Tibial artery (tissue), 4 donors: Measurements from ENCODE around the gene GET3.

Experiments used
- DNase-seq, 2 donors: peaks; one replicate each; pipeline ENCODE4 v3.0.0-alpha.2; 2019
- H3K27ac ChIP-seq, 2 donors: fragments of 200-600 bp; sonication (generic) in 1 of 2; 1 replicate in 1 of 2; 2 replicates in 1 of 2; pipeline ENCODE4 v1.5.1; 2018 to 2019; ENCODE audit warnings: mild to moderate bottlenecking in 1 of 2
- H3K27me3 ChIP-seq, 2 donors: fragments of 200-600 bp; sonication (generic) in 1 of 2; one replicate each; pipeline versions ENCODE4 v1.5.1 to v1.6.0; 2016 to 2019
- H3K36me3 ChIP-seq, 3 donors: fragments of 200-600 bp; sonication (generic) in 2 of 3; one replicate each; pipeline ENCODE4 v1.5.1; 2016 to 2019; ENCODE audit warnings: mild to moderate bottlenecking in 2 of 3
- H3K4me1 ChIP-seq, 4 donors: fragments of 200-600 bp; sonication (generic) in 2 of 4; 1 replicate in 3 of 4; 2 replicates in 1 of 4; pipeline ENCODE4 v1.5.1; 2016 to 2019
- H3K4me3 ChIP-seq, 2 donors: fragments of 200-600 bp; sonication (generic) in 1 of 2; 1 replicate in 1 of 2; 2 replicates in 1 of 2; pipeline ENCODE4 v1.5.1; 2018 to 2019; ENCODE audit warnings: mild to moderate bottlenecking in 2 of 2
- H3K9me3 ChIP-seq, 3 donors: fragments of 200-600 bp; sonication (generic) in 1 of 3; one replicate each; pipeline ENCODE4 v1.5.1; 2016 to 2019
- CTCF ChIP-seq, 2 experiments: fragments of 200-600 bp in 1 of 2; fragments of 450-650 bp in 1 of 2; IDR thresholded peaks; one replicate each; pipeline ENCODE4 v1.5.1; 2017 to 2019; ENCODE audit warnings: antibody characterized with exemption in 2 of 2, mild to moderate bottlenecking in 1 of 2, moderate library complexity in 1 of 2
- intact Hi-C: fragments of 100-400 bp; cut with DNase I; formaldehyde crosslinking; loops from one replicate; pipeline ENCODE4 v1.15.0; 2023; ENCODE audit warnings: low total_unique reads

GET3 gene

DNA sequence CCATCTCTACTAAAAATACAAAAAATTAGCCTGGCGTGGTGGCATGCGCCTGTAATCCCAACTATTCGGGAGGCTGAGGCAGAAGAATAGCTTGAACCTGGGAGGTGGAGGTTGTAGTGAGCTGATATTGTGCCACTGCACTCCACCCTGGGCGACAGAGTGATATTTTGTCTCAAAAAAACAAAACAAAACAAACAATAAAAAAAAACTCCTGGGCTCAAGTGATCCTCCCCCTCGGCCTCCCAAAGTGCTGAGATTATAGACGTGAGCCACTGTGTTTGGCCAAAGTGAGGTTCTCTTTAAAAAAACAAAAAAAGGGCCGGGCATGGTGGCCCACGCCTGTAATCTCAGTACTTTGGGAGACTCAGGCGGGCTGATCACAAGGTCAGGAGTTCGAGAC, 50.2 kb downstream of the GET3 start:
- no peak for DNase-seq
- H3K36me3 ChIP-seq: peaks cover 0 to 6% (median 5%) of the 10 kb centered on the region in 3 donors
- H3K4me3 ChIP-seq: no peak overlapping the region
- H3K27ac ChIP-seq: peak overlapping the region; percentile 98 to 99
- intact Hi-C loops: no loop called here
- no peaks in the 10 kb centered on the region for H3K27me3 ChIP-seq
- TF ChIP-seq CTCF (IDR thresholded peaks at IDR 0.05): no peak
- H3K9me3 ChIP-seq: no peaks in the 10 kb centered on the region
- peaks cover 5 to 75% (median 68%) of the 10 kb centered on the region in 4 donors for H3K4me1 ChIP-seq

DNA sequence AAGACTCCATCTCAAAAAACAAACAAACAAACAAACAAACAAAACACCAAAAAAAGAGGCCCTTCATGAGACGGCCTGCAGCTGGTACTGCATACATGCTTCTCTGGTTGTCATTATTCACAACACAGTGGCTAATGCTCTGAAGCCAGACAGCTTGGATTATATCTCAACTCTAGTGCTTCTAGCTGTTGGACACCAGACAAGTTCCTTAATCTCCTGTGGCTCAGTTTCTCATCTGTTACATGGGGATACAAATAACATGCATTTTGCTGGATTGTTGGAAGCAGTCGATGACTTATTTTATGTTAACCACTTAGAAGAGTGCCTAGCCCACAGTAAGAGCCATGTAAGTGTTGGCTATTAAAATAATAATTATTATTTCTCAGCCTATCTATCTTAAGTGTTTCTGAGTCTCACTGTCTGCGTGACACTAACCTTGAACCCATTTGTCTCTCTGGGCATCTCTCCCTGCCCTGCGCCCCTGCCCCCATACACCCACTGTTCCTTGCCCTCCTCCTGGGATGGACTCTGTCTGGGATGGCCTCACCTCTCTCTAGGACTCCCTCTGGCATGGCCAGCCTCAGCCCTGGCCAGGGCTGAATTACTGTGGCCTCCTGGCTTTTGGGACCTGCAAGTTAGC, 50.9 kb downstream of the GET3 start:
- intact Hi-C loops: no loop called here
- Histone ChIP-seq H3K4me3 (peak overlapping the region; percentile 86 to 96), H3K4me1 (peaks cover 5 to 70% (median 63%) of the 10 kb centered on the region in 4 donors), H3K36me3 (peaks cover 0 to 13% (median 9%) of the 10 kb centered on the region in 3 donors), H3K27ac (peak overlapping the region; percentile 98 to 99), H3K27me3 (no peaks in the 10 kb centered on the region), H3K9me3 (no peaks in the 10 kb centered on the region)
- no peak for DNase-seq
- no peak for TF ChIP-seq CTCF (IDR thresholded peaks at IDR 0.05)

- Histone ChIP-seq H3K27me3 (no peaks in the 10 kb centered on the region), H3K9me3 (no peaks in the 10 kb centered on the region), H3K36me3 (peaks cover 0 to 13% (median 9%) of the 10 kb centered on the region in 3 donors), H3K4me1 (peaks cover 4 to 64% (median 58%) of the 10 kb centered on the region in 4 donors), H3K27ac (peak overlapping the region; percentile 98 to 99), H3K4me3 (peak overlapping the region; percentile 86 to 96)
- no peak for TF ChIP-seq CTCF (IDR thresholded peaks at IDR 0.05)
- peak; percentile 86 to 93 for DNase-seq
- intact Hi-C loops: no loop called here
Measured at GRCh38 chr19:12788682-12789097, 51.4 kb downstream of the GET3 start.

DNA sequence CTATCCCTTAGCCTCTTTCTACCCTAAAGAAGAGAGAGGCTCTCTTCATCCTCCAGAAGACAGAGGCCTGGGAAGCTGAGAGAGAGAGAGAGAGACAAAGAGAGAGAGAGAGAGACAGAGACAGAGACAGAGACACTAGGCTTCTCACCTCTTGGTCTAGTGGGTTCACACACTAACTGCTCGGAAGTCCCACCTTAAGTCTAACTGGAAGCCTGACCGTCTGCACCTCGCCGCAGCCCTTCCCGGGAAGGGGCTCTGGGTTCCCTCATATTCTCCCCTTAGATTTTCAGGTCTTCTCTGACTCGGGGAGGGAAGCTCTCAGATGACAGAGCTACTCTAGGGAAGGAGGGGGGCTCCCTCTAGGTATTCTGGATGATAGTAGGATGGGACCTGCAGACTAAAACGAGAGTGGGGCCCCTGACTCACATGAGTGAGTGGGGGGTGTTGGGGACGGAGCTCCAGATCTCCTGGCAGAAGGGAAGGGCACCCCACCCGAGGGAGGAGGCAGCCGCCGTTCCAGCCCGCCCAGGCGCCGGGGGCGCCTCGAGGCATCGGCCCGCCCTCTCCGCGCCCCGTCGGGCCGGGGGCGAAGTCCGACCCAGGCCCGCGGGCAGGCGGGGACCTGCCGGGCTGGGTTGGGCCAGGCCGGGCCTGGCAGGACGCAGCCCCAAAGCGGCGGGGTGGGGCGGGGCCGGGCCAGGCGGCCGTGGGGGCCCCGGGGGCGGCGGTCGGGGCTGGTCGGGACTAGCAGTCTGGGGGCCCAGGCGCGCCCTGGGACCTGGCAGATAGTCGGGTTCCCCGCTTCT, 52.0 kb downstream of the GET3 start:
- H3K36me3 ChIP-seq: peaks cover 0 to 13% (median 9%) of the 10 kb centered on the region in 3 donors
- H3K27me3 ChIP-seq: no peaks in the 10 kb centered on the region
- H3K9me3 ChIP-seq: no peaks in the 10 kb centered on the region
- no peak for DNase-seq
- intact Hi-C loops: no loop called here
- peaks cover 0 to 63% (median 58%) of the 10 kb centered on the region in 4 donors for H3K4me1 ChIP-seq
- H3K27ac ChIP-seq: peak overlapping the region; percentile 98 to 99
- peak overlapping the region; percentile 86 to 96 for H3K4me3 ChIP-seq
- TF ChIP-seq CTCF (IDR thresholded peaks at IDR 0.05): no peak

DNA sequence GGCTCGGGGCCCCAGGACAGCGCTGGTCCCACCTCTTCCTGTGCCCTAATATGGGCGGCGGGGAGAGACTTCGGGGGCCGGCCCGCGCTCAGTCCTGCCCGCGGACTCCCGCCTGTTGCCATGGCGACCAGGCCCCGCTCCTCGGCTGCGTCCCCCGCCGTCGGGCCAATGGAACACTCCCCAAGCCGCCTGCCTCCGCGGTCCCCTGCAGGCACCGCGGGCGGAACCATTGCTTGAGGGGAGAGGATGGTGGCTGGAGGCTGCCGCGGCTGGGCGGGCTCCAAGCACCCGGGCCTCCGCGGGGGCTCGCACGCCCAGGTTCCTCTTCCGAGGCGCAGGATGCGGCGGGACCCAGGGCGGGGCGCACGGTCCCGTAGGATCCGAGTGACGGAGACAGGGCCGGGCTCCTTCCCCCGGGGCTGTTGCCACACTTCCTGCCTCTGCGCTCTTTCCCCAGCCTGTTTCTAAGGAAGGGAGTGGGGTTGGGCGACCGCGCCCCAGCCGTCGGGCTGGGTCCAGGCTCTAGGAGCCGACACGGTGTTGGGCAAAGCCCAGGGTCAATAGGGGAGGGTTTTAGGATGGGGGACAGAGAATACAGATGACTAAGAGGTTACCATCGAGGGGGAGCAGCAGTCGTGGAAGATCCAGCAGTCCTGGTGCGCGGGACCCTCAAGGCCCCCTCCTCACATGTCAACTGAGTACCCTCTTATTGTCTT, 52.8 kb downstream of the GET3 start:
- DNase-seq: peak; percentile 97 to 99
- H3K4me3 ChIP-seq: peak overlapping the region; percentile 86 to 96
- H3K27ac ChIP-seq: peak overlapping the region; percentile 98 to 99
- intact Hi-C loops: loop anchor here (10.0 kb wide), 1 partner anchor 1055 kb away; no protein-coding TSS in a partner anchor
- no peaks in the 10 kb centered on the region for H3K9me3 ChIP-seq
- H3K27me3 ChIP-seq: no peaks in the 10 kb centered on the region
- peaks cover 0 to 13% (median 9%) of the 10 kb centered on the region in 3 donors for H3K36me3 ChIP-seq
- no peak for TF ChIP-seq CTCF (IDR thresholded peaks at IDR 0.05)
- peaks cover 0 to 62% (median 54%) of the 10 kb centered on the region in 4 donors for H3K4me1 ChIP-seq
